ENCODE data around the gene CAMK2G.

Gene CAMK2G

GRCh38 chr10:73878365-73878764, 4.0 kb upstream of the CAMK2G start:
- no peak for DNase-seq (ENCODE audit: low read depth)
- no peak overlapping the region for H3K4me3 ChIP-seq (ENCODE audit: low read depth, low read length)
- TF ChIP-seq CTCF (IDR thresholded peaks at IDR 0.05; ENCODE audit: insufficient read depth, low read depth, low read length, missing control alignments), result no peak

GRCh38 chr10:73877533-73878160, 3.3 kb upstream of the CAMK2G start:
- no peak for TF ChIP-seq CTCF (IDR thresholded peaks at IDR 0.05; ENCODE audit: insufficient read depth, low read depth, low read length, missing control alignments)
- H3K4me3 ChIP-seq (ENCODE audit: low read depth, low read length), result no peak overlapping the region
- no peak for DNase-seq (ENCODE audit: low read depth)

GRCh38 chr10:73876971-73877370, 2.6 kb upstream of the CAMK2G start:
- no peak for DNase-seq (ENCODE audit: low read depth)
- no peak for TF ChIP-seq CTCF (IDR thresholded peaks at IDR 0.05; ENCODE audit: insufficient read depth, low read depth, low read length, missing control alignments)
- no peak overlapping the region for H3K4me3 ChIP-seq (ENCODE audit: low read depth, low read length)

- no peak overlapping the region for H3K4me3 ChIP-seq (ENCODE audit: low read depth, low read length)
- no peak for TF ChIP-seq CTCF (IDR thresholded peaks at IDR 0.05; ENCODE audit: insufficient read depth, low read depth, low read length, missing control alignments)
- DNase-seq (ENCODE audit: low read depth), result no peak
These were observed 2.2 kb upstream of the CAMK2G start for GRCh38 chr10:73876566-73876965.

GRCh38 chr10:73876157-73876556, 1.8 kb upstream of the CAMK2G start:
- no peak for TF ChIP-seq CTCF (IDR thresholded peaks at IDR 0.05; ENCODE audit: insufficient read depth, low read depth, low read length, missing control alignments)
- DNase-seq (ENCODE audit: low read depth), result no peak
- H3K4me3 ChIP-seq (ENCODE audit: low read depth, low read length), result no peak overlapping the region

GRCh38 chr10:73875139-73875475, 752 bp upstream of the CAMK2G start:
- DNase-seq (ENCODE audit: low read depth), result peak; percentile 70
- TF ChIP-seq CTCF (IDR thresholded peaks at IDR 0.05; ENCODE audit: insufficient read depth, low read depth, low read length, missing control alignments), result no peak
- H3K4me3 ChIP-seq (ENCODE audit: low read depth, low read length), result peak overlapping the region; percentile 60

GRCh38 chr10:73873838-73874215, 528 bp downstream of the CAMK2G start:
- H3K4me3 ChIP-seq (ENCODE audit: low read depth, low read length), result peak overlapping the region; percentile 69
- DNase-seq (ENCODE audit: low read depth), result peak; percentile 9
- no peak for TF ChIP-seq CTCF (IDR thresholded peaks at IDR 0.05; ENCODE audit: insufficient read depth, low read depth, low read length, missing control alignments)

Data from GM12865 (cell line).